Body of pancreas (tissue), 4 donors: ENCODE results near the gene FCRLB. TPM values are rescaled to one million over a fixed set of nuclear protein-coding genes. Genes with fewer than 3 reads are reported as not detected.

Experiments used
- ATAC-seq: fragments of 150-250 bp; one replicate; pipeline ENCODE4 v1.9.1; 2016
- DNase-seq, 4 donors: peaks; one replicate each; pipeline ENCODE4 v3.0.0-alpha.2; 2019
- H3K27ac ChIP-seq, 4 donors: fragments of 200-600 bp; sonication (generic); 1 replicate in 3 of 4; 2 replicates in 1 of 4; pipeline versions ENCODE4 v1.5.1 to v1.6.1; 2016 to 2019; ENCODE audit warnings: mild to moderate bottlenecking in 1 of 4, mixed read lengths in 1 of 4, moderate library complexity in 1 of 4
- H3K27me3 ChIP-seq, 2 donors: fragments of 200-600 bp; sonication (generic); one replicate each; pipeline ENCODE4 v1.6.0; 2016; ENCODE audit warnings: mild to moderate bottlenecking in 1 of 2
- H3K36me3 ChIP-seq, 2 donors: fragments of 200-600 bp; sonication (generic); replicated peaks in 1 of 2; 2 replicates each; pipeline ENCODE4 v1.5.1; 2016; ENCODE audit warnings: low read depth in 2 of 2; ENCODE audit not compliant: insufficient read depth in 1 of 2
- H3K4me1 ChIP-seq: fragments of 200-600 bp; sonication (generic); one replicate; pipeline ENCODE4 v1.6.0; 2016
- H3K4me3 ChIP-seq, 2 donors: fragments of 200-600 bp; sonication (generic); 1 replicate in 1 of 2; 2 replicates in 1 of 2; pipeline ENCODE4 v1.5.1; 2016 to 2019
- H3K9me3 ChIP-seq, 3 donors: fragments of 200-600 bp; sonication (generic); 1 replicate in 2 of 3; 2 replicates in 1 of 3; pipeline ENCODE4 v1.5.1; 2016
- CTCF ChIP-seq, 7 experiments: fragments of 450-650 bp in 4 of 7; fragments of 200-600 bp in 3 of 7; sonication (generic) in 3 of 7; IDR thresholded peaks; one replicate each; pipeline ENCODE4 v1.5.1; 2016 to 2019; ENCODE audit warnings: antibody characterized with exemption in 7 of 7
- POLR2A ChIP-seq, 3 donors: fragments of 450-650 bp; IDR thresholded peaks; one replicate each; pipeline ENCODE4 v1.6.1; 2016; ENCODE audit warnings: antibody characterized with exemption in 3 of 3, mild to moderate bottlenecking in 2 of 3
- WGBS, 2 donors: methylation state at CpG; one replicate each; pipeline ENCODE4 v1.1.5; 2017; 5-methylcytosine and 5-hydroxymethylcytosine counted together
- intact Hi-C: fragments of 100-400 bp; cut with DNase I; formaldehyde crosslinking; loops from one replicate; pipeline ENCODE4 v1.15.1; 2023
- small RNA-seq: library from RNA; depleted of rRNA; stranded (forward); fragments of <200 nt; gene quantifications from one replicate; pipeline ENCODE3, GENCODE V24; 2016
- total RNA-seq, 2 donors: library from RNA; depleted of rRNA; stranded (reverse); fragments of >200 nt; gene quantifications; one replicate each; pipeline ENCODE4 v1.1.0, GENCODE V29; 2016

Gene FCRLB
- total RNA-seq, 2 donors from 2014 or later = not detected

- no peaks in the 10 kb centered on the region for H3K27me3 ChIP-seq
- intact Hi-C loops = no loop called here
- no peak for DNase-seq
Measured at GRCh38 chr1:161777261-161777660, 55.9 kb downstream of the FCRLB start.

More at GRCh38 chr1:161777261-161777660, 55.9 kb downstream of the FCRLB start:
- Histone ChIP-seq H3K9me3 (no peaks in the 10 kb centered on the region), H3K4me1 (peaks cover 10% of the 10 kb centered on the region), H3K4me3 (no peak overlapping the region), H3K27ac (no peak overlapping the region), H3K36me3 (no peaks in the 10 kb centered on the region)
- TF ChIP-seq POLR2A (IDR thresholded peaks at IDR 0.05) (no peak), CTCF (IDR thresholded peaks at IDR 0.05) (no peak)
- ATAC-seq = no peak
- WGBS, 2 donors = 81 to 89% methylated on average over 2 of the region's 2 CpGs

Small RNAs within 50 kb of the gene (small RNA-seq; reads per million reads assigned to genes)
- not detected for gene RF00019
- not detected for gene RN7SL466P

Other genes starting within 250 kb of the FCRLB start
- 10 to 100 TPM; 30.0 to 51.6 TPM for gene FCGR2A, start 216.1 kb upstream of the FCRLB start, total RNA-seq
- gene HSPA6, start 197.0 kb upstream of the FCRLB start, total RNA-seq = 1 to 10 TPM in 1 of 2 donors, under 1 TPM in 1; 0.66 to 1.6 TPM
- 1 to 10 TPM in 1 of 2 donors, not detected in 1; 5.2 TPM for gene FCGR3A, start 171.7 kb upstream of the FCRLB start, total RNA-seq
- not detected for gene FCGR3B, start 90.4 kb upstream of the FCRLB start, total RNA-seq
- gene FCGR2B, start 58.4 kb upstream of the FCRLB start, total RNA-seq = 1 to 10 TPM; 1.3 to 7.8 TPM
- not detected for gene FCRLA, start 14.3 kb upstream of the FCRLB start, total RNA-seq
- gene DUSP12, start 28.2 kb downstream of the FCRLB start, total RNA-seq = 10 to 100 TPM in 1 of 2 donors, 1 to 10 TPM in 1; 8.2 to 23.3 TPM
- 10 to 100 TPM; 12.5 to 16.3 TPM for gene ATF6, start 44.8 kb downstream of the FCRLB start, total RNA-seq